WTC11 (cell line): ENCODE results near the gene LOC101059915.

Experiments
- CBFB ChIP-seq: sonication (generic); formaldehyde crosslinking; IDR thresholded peaks from 2 replicates; pipeline ENCODE4 v1.8.1; 2022; ENCODE audit warnings: mild to moderate bottlenecking, low read depth, missing genetic modification reagents
- CREM ChIP-seq: sonication (generic); formaldehyde crosslinking; IDR thresholded peaks from 2 replicates; pipeline ENCODE4 v1.8.1; 2022; ENCODE audit warnings: mild to moderate bottlenecking, missing genetic modification reagents, moderate library complexity
- CTCF ChIP-seq: fragments of 200-600 bp; IDR thresholded peaks from 2 replicates; pipeline ENCODE4 v1.8.0; 2022; ENCODE audit warnings: antibody characterized with exemption
- MYBL2 ChIP-seq: sonication (generic); formaldehyde crosslinking; IDR thresholded peaks from 2 replicates; pipeline ENCODE4 v1.8.1; 2023; ENCODE audit warnings: mild to moderate bottlenecking, moderate library complexity, missing genetic modification reagents
- TCF7 ChIP-seq: sonication (generic); formaldehyde crosslinking; IDR thresholded peaks from 2 replicates; pipeline ENCODE4 v1.8.0; 2022; ENCODE audit warnings: mild to moderate bottlenecking, low read depth, missing genetic modification reagents, moderate library complexity

GRCh38 chrX:71619986-71620385 lies 47.4 kb upstream of the LOC101059915 start:
- TF ChIP-seq CTCF (no peak), CBFB (no peak), CREM (no peak), MYBL2 (CRISPR knock-in tag) (no peak), TCF7 (CRISPR knock-in tag) (no peak)
